Lower leg skin (tissue), 3 donors: Measurements from ENCODE around the gene KMT2C.

Experiments
- POLR2A ChIP-seq, 2 donors: fragments of 450-650 bp; IDR thresholded peaks; one replicate each; pipeline ENCODE4 v1.6.1; 2016 to 2017; ENCODE audit warnings: antibody characterized with exemption in 2 of 2, mild to moderate bottlenecking in 1 of 2, moderate library complexity in 1 of 2
- TF ChIP-seq, protein P1 (sequence below), 3 donors: fragments of 450-650 bp; IDR thresholded peaks; one replicate each; pipeline ENCODE4 v1.5.1; 2016; ENCODE audit warnings: antibody characterized with exemption in 3 of 3, mild to moderate bottlenecking in 3 of 3, moderate library complexity in 2 of 3

DNA sequence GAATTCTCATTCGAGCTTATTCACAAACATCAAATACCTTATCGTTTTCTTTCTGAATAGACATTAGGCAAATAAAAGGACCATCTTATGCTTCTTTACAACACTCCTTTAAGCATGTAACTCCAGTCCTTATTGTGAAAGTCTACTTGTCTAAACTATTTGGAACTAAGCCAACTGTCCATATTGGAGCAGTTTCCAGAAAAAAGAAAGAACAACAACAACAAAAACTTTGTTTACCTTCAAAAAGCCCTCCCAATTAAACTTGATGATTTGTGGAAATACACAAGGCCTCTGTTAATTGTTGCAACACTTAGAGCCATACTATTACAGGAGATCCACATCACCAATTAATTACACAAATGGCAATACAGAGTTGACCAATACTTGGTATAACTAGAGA lies 246.7 kb downstream of the KMT2C start:
- TF ChIP-seq, protein P1, sequence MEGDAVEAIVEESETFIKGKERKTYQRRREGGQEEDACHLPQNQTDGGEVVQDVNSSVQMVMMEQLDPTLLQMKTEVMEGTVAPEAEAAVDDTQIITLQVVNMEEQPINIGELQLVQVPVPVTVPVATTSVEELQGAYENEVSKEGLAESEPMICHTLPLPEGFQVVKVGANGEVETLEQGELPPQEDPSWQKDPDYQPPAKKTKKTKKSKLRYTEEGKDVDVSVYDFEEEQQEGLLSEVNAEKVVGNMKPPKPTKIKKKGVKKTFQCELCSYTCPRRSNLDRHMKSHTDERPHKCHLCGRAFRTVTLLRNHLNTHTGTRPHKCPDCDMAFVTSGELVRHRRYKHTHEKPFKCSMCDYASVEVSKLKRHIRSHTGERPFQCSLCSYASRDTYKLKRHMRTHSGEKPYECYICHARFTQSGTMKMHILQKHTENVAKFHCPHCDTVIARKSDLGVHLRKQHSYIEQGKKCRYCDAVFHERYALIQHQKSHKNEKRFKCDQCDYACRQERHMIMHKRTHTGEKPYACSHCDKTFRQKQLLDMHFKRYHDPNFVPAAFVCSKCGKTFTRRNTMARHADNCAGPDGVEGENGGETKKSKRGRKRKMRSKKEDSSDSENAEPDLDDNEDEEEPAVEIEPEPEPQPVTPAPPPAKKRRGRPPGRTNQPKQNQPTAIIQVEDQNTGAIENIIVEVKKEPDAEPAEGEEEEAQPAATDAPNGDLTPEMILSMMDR (IDR thresholded peaks at IDR 0.05), result no peak
- TF ChIP-seq POLR2A (IDR thresholded peaks at IDR 0.05), result no peak
